HCT116 (cell line): Measurements from ENCODE around the gene ZNF433. TPM values are rescaled to one million over a fixed set of nuclear protein-coding genes. Genes with fewer than 3 reads are reported as not detected.

Experiments used
- ATAC-seq: fragments of 200-7000 bp; cut with Tn5 transposase; 2 replicates; pipeline ENCODE4 v1.9.1; 2020; ENCODE audit warnings: mild to moderate bottlenecking, moderate library complexity
- BruUV-seq: library from RNA; stranded (reverse); fragments of 400-500 nt; replicated peaks from 2 replicates; lab custom pipeline; 2021; lab: Mats Ljungman, UMichigan
- CTCF ChIA-PET: fragments of 300-600 bp; sonication (Branson Sonifier 250); formaldehyde crosslinking; loops from one replicate; lab custom pipeline; 2021; ENCODE audit warnings: antibody characterized with exemption; lab: Charles Lee
- POLR2A ChIA-PET: fragments of 300-600, 350-600 bp; sonication (Branson Sonifier 250); formaldehyde crosslinking; loops from one replicate; lab custom pipeline; 2021; ENCODE audit warnings: antibody characterized with exemption; lab: Charles Lee
- RAD21 ChIA-PET, 2 experiments: fragments of 300-600 bp; sonication (Branson Sonifier 250); formaldehyde crosslinking; loops; one replicate each; lab custom pipeline; 2023; ENCODE audit warnings: low total read pairs in 2 of 2; ENCODE audit not compliant: uncharacterized antibody in 2 of 2, unreplicated experiment in 2 of 2, low non-redundant PET in 1 of 2; lab: Charles Lee
- DNase-seq: peaks from one replicate; pipeline ENCODE4 v3.0.0-alpha.2; 2010; ENCODE audit warnings: low read depth, low spot score
- H2AFZ ChIP-seq: fragments of 200-600 bp; shearing (Covaris generic), sonication (generic); 2 replicates; pipeline ENCODE4 v1.6.1; 2017; ENCODE audit warnings: low read depth, mixed run types, mixed read lengths, antibody characterized with exemption, low read length; ENCODE audit not compliant: poor library complexity, severe bottlenecking
- H3K27ac ChIP-seq: 2 replicates; pipeline ENCODE4 v1.5.1; 2012; ENCODE audit warnings: low read depth, low read length
- H3K27me3 ChIP-seq: fragments of 200-600 bp; sonication (generic); 2 replicates; pipeline ENCODE4 v1.6.1; 2016; ENCODE audit warnings: mixed run types, low read length, mixed read lengths; ENCODE audit not compliant: insufficient read depth
- H3K36me3 ChIP-seq, 2 experiments: fragments of 200-500 bp in 1 of 2; fragments of 200-600 bp in 1 of 2; sonication (Bioruptor generic) in 1 of 2; sonication (generic) in 1 of 2; 2 replicates each; pipeline versions ENCODE4 v1.5.1 to v1.6.1; 2014 to 2016; ENCODE audit warnings: low read length in 2 of 2, inconsistent platforms in 1 of 2, mixed read lengths in 1 of 2, mixed run types in 1 of 2; ENCODE audit not compliant: insufficient read depth in 2 of 2, control insufficient read depth in 1 of 2
- H3K4me1 ChIP-seq, 2 experiments: fragments of 200-600 bp in 1 of 2; sonication (generic) in 1 of 2; 2 replicates each; pipeline versions ENCODE4 v1.5.1 to v1.6.1; 2012 to 2017; ENCODE audit warnings: low read length in 2 of 2, inconsistent platforms in 1 of 2, mild to moderate bottlenecking in 1 of 2, mixed read lengths in 1 of 2, mixed run types in 1 of 2, moderate library complexity in 1 of 2; ENCODE audit not compliant: insufficient read depth in 2 of 2, control insufficient read depth in 1 of 2
- H3K4me2 ChIP-seq: fragments of 200-600 bp; sonication (generic); 2 replicates; pipeline ENCODE4 v1.6.1; 2017; ENCODE audit warnings: mixed run types, low read length, mixed read lengths
- H3K4me3 ChIP-seq, 2 experiments: fragments of 200-600 bp in 1 of 2; sonication (generic) in 1 of 2; replicated peaks in 1 of 2; 2 replicates each; pipeline ENCODE4 v1.5.1; 2011 to 2016; ENCODE audit warnings: low read length in 2 of 2, control low read depth in 1 of 2, low read depth in 1 of 2, mild to moderate bottlenecking in 1 of 2, mixed read lengths in 1 of 2, mixed run types in 1 of 2
- H3K79me2 ChIP-seq: fragments of 200-600 bp; sonication (generic); 2 replicates; pipeline ENCODE4 v1.6.1; 2017; ENCODE audit warnings: mild to moderate bottlenecking, mixed run types, low read length, moderate library complexity, mixed read lengths; ENCODE audit not compliant: insufficient read depth
- H3K9ac ChIP-seq: fragments of 200-600 bp; sonication (generic); 2 replicates; pipeline ENCODE4 v1.6.1; 2016; ENCODE audit warnings: low read length, mixed read lengths
- H3K9me2 ChIP-seq: fragments of 200-600 bp; sonication (generic), shearing (Covaris generic); 2 replicates; pipeline ENCODE4 v1.6.1; 2017; ENCODE audit warnings: mixed run types, mild to moderate bottlenecking, moderate library complexity; ENCODE audit not compliant: insufficient read depth
- H3K9me3 ChIP-seq, 2 experiments: fragments of 200-500 bp in 1 of 2; fragments of 200-600 bp in 1 of 2; sonication (Bioruptor generic) in 1 of 2; sonication (generic) in 1 of 2; 2 replicates each; pipeline ENCODE4 v1.6.1; 2014 to 2017; ENCODE audit warnings: low read length in 2 of 2, mixed read lengths in 2 of 2, inconsistent platforms in 1 of 2, low read depth in 1 of 2, mild to moderate bottlenecking in 1 of 2, mixed run types in 1 of 2, moderate library complexity in 1 of 2; ENCODE audit not compliant: control insufficient read depth in 1 of 2, insufficient read depth in 1 of 2
- H4K20me1 ChIP-seq: fragments of 200-600 bp; sonication (generic), shearing (Covaris generic); 2 replicates; pipeline ENCODE4 v1.6.1; 2017; ENCODE audit warnings: mixed run types, mild to moderate bottlenecking, moderate library complexity; ENCODE audit not compliant: insufficient read depth
- CBX3 ChIP-seq: IDR thresholded peaks from 2 replicates; pipeline ENCODE4 v1.6.1; 2012; ENCODE audit warnings: low read depth
- CEBPB ChIP-seq: IDR thresholded peaks from 2 replicates; pipeline ENCODE4 v1.6.1; 2012; ENCODE audit warnings: low read depth
- ELF1 ChIP-seq: IDR thresholded peaks from 2 replicates; pipeline ENCODE4 v1.6.1; 2012; ENCODE audit warnings: low read depth, borderline replicate concordance
- EZH2phosphoT487 ChIP-seq: fragments of 200-600 bp; IDR thresholded peaks from 2 replicates; pipeline ENCODE4 v1.6.1; 2018; ENCODE audit warnings: antibody characterized with exemption, borderline replicate concordance
- FOSL1 ChIP-seq: IDR thresholded peaks from 2 replicates; pipeline ENCODE4 v1.6.1; 2012; ENCODE audit warnings: low read depth
- POLR2A ChIP-seq: IDR thresholded peaks from 2 replicates; pipeline ENCODE4 v1.7.0; 2011; ENCODE audit warnings: borderline replicate concordance; ENCODE audit not compliant: insufficient read depth, insufficient read length; ENCODE audit errors: extremely low read depth
- POLR2AphosphoS5 ChIP-seq: IDR thresholded peaks from 2 replicates; pipeline ENCODE4 v1.6.1; 2011; ENCODE audit warnings: mild to moderate bottlenecking, low read depth, low read length, moderate library complexity
- RAD21 ChIP-seq: IDR thresholded peaks from 2 replicates; pipeline ENCODE4 v1.6.1; 2012; ENCODE audit warnings: low read depth, mild to moderate bottlenecking
- SIN3A ChIP-seq: IDR thresholded peaks from 2 replicates; pipeline ENCODE4 v1.6.1; 2012; ENCODE audit warnings: low read depth
- SP1 ChIP-seq: IDR thresholded peaks from 2 replicates; pipeline ENCODE4 v1.6.1; 2012; ENCODE audit warnings: low read depth
- SRF ChIP-seq: IDR thresholded peaks from 2 replicates; pipeline ENCODE4 v1.6.1; 2012; ENCODE audit warnings: low read depth
- TCF7L2 ChIP-seq: IDR thresholded peaks from 2 replicates; pipeline ENCODE4 v1.7.0; 2011; ENCODE audit warnings: borderline replicate concordance, inconsistent platforms; ENCODE audit not compliant: insufficient read depth, insufficient read length; ENCODE audit errors: extremely low read depth
- YY1 ChIP-seq: IDR thresholded peaks from 2 replicates; pipeline ENCODE4 v1.6.1; 2011; ENCODE audit warnings: low read length, low read depth, moderate library complexity, mild to moderate bottlenecking; ENCODE audit not compliant: insufficient replicate concordance; ENCODE audit errors: extremely low read depth
- intact Hi-C: fragments of 100-400 bp; cut with micrococcal nuclease; formaldehyde crosslinking; loops from 2 replicates; pipeline ENCODE4 v1.10.0; 2022
- total RNA-seq: library from RNA; stranded (reverse); gene quantifications from one replicate; pipeline ENCODE4 v1.2.1, GENCODE V29; 2021; ENCODE audit not compliant: unreplicated experiment
- TF ChIP-seq, protein P1 (sequence below), 3 experiments: fragments of 200-600 bp in 1 of 3; sonication (generic) in 1 of 3; IDR thresholded peaks in 2 of 3; conservative IDR thresholded peaks in 1 of 3; 2 replicates each; pipeline ENCODE4 v1.5.1; 2012 to 2017; ENCODE audit warnings: low read depth in 2 of 3, low read length in 2 of 3, antibody characterized with exemption in 1 of 3, borderline replicate concordance in 1 of 3, control low read depth in 1 of 3, mild to moderate bottlenecking in 1 of 3, mixed read lengths in 1 of 3, mixed run types in 1 of 3, moderate library complexity in 1 of 3; ENCODE audit not compliant: insufficient read depth in 1 of 3
- TF ChIP-seq, protein P2 (sequence below): IDR thresholded peaks from 2 replicates; pipeline ENCODE4 v1.6.1; 2012
- TF ChIP-seq, protein P3 (sequence below): IDR thresholded peaks from 2 replicates; pipeline ENCODE4 v1.6.1; 2012

ZNF433 gene
- total RNA-seq, 1 experiment from 2014 or later = not detected

DNA sequence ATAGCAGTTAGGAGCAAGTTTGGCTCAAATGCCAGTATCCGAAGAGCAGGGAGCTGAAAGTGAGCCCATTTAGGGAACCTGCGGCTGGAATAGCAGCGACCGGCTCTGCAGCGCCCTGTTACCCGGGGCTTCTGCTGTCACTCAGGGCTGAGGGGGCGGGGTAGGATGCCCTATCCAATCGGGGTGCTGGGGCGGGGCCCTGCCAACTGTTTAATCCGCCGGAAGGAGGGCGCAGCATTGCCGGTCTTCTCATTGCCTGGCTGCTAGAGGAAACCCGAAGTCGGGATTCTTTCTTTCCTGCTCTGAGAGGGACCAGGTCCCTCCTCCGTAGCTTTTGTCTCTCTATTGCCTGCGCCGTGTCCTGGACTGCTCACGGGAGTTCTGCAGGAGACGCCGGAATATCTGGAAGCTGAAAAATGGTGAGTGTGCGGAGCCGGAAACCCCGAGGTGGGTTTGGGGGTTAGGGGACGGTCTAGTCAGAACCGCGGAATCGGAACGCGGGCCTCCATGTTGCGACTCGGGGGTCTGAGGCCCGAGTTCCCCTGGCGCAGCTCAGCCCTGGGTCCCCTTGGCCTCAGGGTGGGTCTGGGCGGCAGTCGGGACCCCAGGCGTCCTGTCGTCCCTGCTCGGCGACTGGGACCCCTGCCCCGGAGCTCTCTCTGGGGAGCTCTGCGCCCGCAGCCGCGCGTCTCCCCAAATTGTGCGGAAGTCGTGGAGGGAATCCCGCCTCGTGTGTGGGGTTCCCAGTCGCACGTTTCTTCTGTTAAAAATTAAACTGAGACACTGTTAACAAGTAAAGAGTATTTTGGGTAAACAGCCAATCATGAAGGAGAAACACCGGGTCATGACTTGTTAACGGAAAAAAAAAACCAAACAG, 47.8 kb downstream of the ZNF433 start:
- intact Hi-C loops = loop anchor here (5.0 kb wide), 2 partner anchors 175 to 430 kb away; partner anchors contain the start of genes ELOF1 and ZNF440
- POLR2A ChIA-PET = no interaction called here
- peak; percentile 94 for ATAC-seq
- H3K4me2 ChIP-seq = peak overlapping the region; percentile 76
- no peaks in the 10 kb centered on the region for H3K9me2 ChIP-seq
- BruUV-seq = TSS peak; percentile 53
- H3K27me3 ChIP-seq = no peaks in the 10 kb centered on the region
- H3K9me3 ChIP-seq = peaks cover under 1 to 3% of the 10 kb centered on the region in 2 experiments; a peak in 2 of 4 replicates
- peak; percentile 68 for DNase-seq
- peak overlapping the region; percentile 53 for H3K9ac ChIP-seq
- H3K27ac ChIP-seq = no peak overlapping the region
- H3K36me3 ChIP-seq = no peaks in the 10 kb centered on the region
- peak overlapping the region; percentile 61 for H2AFZ ChIP-seq
- peaks cover 0 to 10% of the 10 kb centered on the region in 2 experiments; a peak in 2 of 4 replicates for H3K4me1 ChIP-seq
- peak overlapping the region; percentile 62 to 66 for H3K4me3 ChIP-seq
- RAD21 ChIA-PET = interaction anchor here (1.3 to 1.6 kb wide), 3 partner anchors 64 to 190 kb away, joined by 3 to 9 read pairs (median 8); no protein-coding TSS in a partner anchor
- H3K79me2 ChIP-seq = no peaks in the 10 kb centered on the region
- CTCF ChIA-PET = interaction anchor here (2.0 kb wide), 1 partner anchor 64 kb away, joined by 5 read pairs; no protein-coding TSS in a partner anchor
- TF ChIP-seq POLR2AphosphoS5 (peak; percentile 47), TCF7L2 (no peak)
- H4K20me1 ChIP-seq = no peaks in the 10 kb centered on the region

DNA sequence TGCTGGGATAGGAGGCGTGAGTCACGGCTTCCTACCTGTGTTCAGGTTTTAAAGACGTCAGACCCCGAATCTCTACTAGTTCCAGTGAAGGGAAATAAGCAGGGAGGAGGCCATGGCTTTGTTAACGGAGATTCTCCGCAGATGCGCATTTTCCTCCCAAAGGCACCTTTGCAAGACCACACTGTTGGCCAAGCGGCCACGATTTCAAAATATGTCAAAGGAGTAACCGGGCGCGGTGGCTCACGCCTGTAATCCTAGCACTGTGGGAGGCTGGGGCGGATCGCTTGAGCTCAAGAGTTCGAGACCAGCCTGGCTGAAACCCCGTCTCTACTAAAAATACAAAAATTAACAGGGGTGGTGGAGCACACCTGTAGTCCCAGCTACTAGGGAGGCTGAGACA, 48.7 kb downstream of the ZNF433 start:
- H3K4me1 ChIP-seq = peaks cover 0 to 10% of the 10 kb centered on the region in 2 experiments; a peak in 2 of 4 replicates
- no peaks in the 10 kb centered on the region for H3K9me2 ChIP-seq
- CTCF ChIA-PET = interaction anchor here (2.0 kb wide), 1 partner anchor 63 kb away, joined by 5 read pairs; no protein-coding TSS in a partner anchor
- RAD21 ChIA-PET = no interaction called here
- no peak for DNase-seq
- no peaks in the 10 kb centered on the region for H3K27me3 ChIP-seq
- no peak overlapping the region for H3K27ac ChIP-seq
- no peaks in the 10 kb centered on the region for H3K79me2 ChIP-seq
- H3K36me3 ChIP-seq = no peaks in the 10 kb centered on the region
- POLR2A ChIA-PET = no interaction called here
- H3K9ac ChIP-seq = no peak overlapping the region
- H3K4me3 ChIP-seq = no peak overlapping the region
- no peak overlapping the region for H2AFZ ChIP-seq
- intact Hi-C loops = loop anchor here (5.0 kb wide), 2 partner anchors 174 to 429 kb away; partner anchors contain the start of genes ELOF1 and ZNF440
- BruUV-seq = no TSS peak
- peak overlapping the region; percentile 76; the same call in 1 of the 2 replicates for H3K4me2 ChIP-seq
- H3K9me3 ChIP-seq = peaks cover 8 to 12% of the 10 kb centered on the region in 2 experiments; a peak in 2 of 4 replicates
- no peak for ATAC-seq
- H4K20me1 ChIP-seq = no peaks in the 10 kb centered on the region
- TF ChIP-seq POLR2A (no peak), CBX3 (no peak), FOSL1 (no peak), SIN3A (no peak), ELF1 (no peak), RAD21 (no peak), POLR2AphosphoS5 (no peak), YY1 (no peak), SP1 (no peak), SRF (no peak), EZH2phosphoT487 (no peak), CEBPB (no peak)
- TF ChIP-seq, protein P1, sequence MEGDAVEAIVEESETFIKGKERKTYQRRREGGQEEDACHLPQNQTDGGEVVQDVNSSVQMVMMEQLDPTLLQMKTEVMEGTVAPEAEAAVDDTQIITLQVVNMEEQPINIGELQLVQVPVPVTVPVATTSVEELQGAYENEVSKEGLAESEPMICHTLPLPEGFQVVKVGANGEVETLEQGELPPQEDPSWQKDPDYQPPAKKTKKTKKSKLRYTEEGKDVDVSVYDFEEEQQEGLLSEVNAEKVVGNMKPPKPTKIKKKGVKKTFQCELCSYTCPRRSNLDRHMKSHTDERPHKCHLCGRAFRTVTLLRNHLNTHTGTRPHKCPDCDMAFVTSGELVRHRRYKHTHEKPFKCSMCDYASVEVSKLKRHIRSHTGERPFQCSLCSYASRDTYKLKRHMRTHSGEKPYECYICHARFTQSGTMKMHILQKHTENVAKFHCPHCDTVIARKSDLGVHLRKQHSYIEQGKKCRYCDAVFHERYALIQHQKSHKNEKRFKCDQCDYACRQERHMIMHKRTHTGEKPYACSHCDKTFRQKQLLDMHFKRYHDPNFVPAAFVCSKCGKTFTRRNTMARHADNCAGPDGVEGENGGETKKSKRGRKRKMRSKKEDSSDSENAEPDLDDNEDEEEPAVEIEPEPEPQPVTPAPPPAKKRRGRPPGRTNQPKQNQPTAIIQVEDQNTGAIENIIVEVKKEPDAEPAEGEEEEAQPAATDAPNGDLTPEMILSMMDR (IDR thresholded peaks at IDR 0.05 in 2 of 3, conservative IDR thresholded peaks at IDR 0.05 in 1 of 3; ENCODE audit: borderline replicate concordance in 1 of 3, insufficient read depth in 1 of 3, low read depth in 2 of 3, low read length in 2 of 3) = no peak
- TF ChIP-seq, protein P2, sequence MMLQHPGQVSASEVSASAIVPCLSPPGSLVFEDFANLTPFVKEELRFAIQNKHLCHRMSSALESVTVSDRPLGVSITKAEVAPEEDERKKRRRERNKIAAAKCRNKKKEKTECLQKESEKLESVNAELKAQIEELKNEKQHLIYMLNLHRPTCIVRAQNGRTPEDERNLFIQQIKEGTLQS = no peak
- TF ChIP-seq, protein P3, sequence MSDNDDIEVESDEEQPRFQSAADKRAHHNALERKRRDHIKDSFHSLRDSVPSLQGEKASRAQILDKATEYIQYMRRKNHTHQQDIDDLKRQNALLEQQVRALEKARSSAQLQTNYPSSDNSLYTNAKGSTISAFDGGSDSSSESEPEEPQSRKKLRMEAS = no peak
